ENCODE results near the gene SPTLC2. TPM values are rescaled to one million over a fixed set of nuclear protein-coding genes. Genes with fewer than 3 reads are reported as not detected.

The SPTLC2 gene
- total RNA-seq, 2 experiments from 2014 or later = 76.5 to 80.4 TPM

DNA sequence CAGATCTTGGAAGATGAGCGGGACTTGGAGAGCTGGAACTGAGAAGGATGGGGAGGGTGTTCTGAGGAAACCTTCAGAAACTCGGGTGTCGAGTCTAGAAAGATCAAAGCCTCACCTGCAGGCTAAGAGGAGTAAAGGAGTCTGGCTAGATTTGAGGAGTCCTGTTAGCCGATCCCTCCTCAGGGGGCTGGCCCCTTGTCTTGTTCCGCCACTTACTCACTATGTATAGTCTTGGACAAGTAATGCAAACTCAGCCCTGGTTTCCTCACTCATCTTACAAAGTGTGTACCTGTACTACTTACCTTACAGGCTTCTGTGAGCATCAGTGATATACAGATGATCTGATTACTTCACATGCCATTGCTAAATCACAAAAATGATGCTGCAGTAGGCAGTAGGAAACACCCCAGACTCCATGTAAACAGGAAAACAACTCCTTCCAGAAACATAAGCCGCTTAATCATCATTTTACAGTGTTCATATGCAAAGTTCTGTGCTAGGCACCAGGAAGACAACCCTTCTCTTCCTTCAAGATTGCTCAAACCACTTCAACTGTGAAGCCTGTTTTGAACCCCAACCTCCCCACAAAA, 2.0 kb upstream of the SPTLC2 start:
- Mint-ChIP-seq H3K36me3 (ENCODE audit: low read depth) (peaks cover 19% of the 10 kb centered on the region), H3K9me3 (ENCODE audit: insufficient read depth) (no peaks in the 10 kb centered on the region), H3K27ac (no peak overlapping the region), H3K27me3 (ENCODE audit: low read depth) (no peaks in the 10 kb centered on the region), H3K4me3 (no peak overlapping the region), H3K4me1 (ENCODE audit: low read depth) (peaks cover 25% of the 10 kb centered on the region)
- DNase-seq (no peak), ATAC-seq (no peak)
- CTCF ChIA-PET = interaction anchor here (1.5 kb wide), 1 partner anchor 11 kb away, joined by 7 read pairs; no protein-coding TSS in a partner anchor
- POLR2A ChIA-PET = no interaction called here

DNA sequence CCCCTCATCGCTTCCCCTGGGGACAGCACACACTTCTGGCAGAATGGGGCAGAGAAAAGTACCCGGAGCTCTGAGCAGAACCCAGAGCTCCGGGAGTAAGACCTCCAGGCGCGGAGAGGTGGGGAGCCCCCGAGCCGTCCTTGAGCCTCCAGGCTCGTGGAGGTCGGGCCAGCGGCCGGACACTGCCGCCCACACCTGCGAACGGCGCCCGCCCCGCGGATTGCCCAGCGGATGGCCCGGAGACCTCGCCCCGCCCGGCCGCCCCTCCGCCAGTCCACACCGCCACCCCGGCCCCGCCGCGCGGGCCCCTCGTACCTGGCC, 344 bp downstream of the SPTLC2 start:
- Mint-ChIP-seq H3K4me1 (ENCODE audit: low read depth) (peaks cover 41% of the 10 kb centered on the region), H3K27ac (peak overlapping the region; percentile 90), H3K27me3 (ENCODE audit: low read depth) (no peaks in the 10 kb centered on the region), H3K9me3 (ENCODE audit: insufficient read depth) (no peaks in the 10 kb centered on the region), H3K36me3 (ENCODE audit: low read depth) (peaks cover 31% of the 10 kb centered on the region), H3K4me3 (peak overlapping the region; percentile 93)
- ATAC-seq = peak; percentile 1
- CTCF ChIA-PET = no interaction called here
- DNase-seq = no peak
- POLR2A ChIA-PET = interaction anchor here (0.9 to 1.4 kb wide), 5 partner anchors 9 to 33 kb away, joined by 3 to 6 read pairs (median 5); no protein-coding TSS in a partner anchor

DNA sequence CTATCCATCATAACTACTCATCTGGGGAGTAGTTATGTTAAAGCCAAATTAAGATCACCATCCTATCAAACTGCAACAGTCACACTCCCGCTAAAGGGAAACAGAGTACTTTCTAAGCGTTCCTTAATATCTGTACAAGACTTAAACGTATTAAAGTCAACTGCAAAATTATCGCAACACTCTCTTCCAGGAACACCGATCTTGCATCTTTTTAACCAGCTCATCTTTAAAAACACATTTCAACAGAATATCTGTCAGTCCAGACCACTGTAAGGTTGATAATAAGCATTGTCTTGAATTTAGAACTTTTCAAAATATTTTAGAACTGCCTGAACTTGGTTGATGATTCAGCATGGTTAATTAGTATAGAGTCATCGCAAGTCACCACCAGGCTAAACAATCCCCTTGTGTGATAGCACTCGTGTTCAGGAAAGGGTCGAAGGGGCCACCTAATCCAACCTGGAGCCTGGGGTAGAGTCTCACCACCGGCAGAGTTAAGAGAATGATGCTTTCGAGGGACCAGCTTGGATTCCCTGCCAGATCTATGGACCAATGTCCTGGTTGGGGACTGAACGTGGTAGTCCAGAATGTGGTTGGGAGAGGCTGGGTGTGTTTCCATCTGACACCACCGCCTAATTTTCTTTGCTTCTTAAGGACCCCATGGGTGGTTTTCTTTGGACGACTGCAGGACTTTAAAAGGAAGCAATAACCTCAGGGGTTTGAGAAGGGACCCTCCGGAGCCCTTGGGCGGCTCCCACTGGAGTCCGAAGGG, 890 bp downstream of the SPTLC2 start:
- ATAC-seq (no peak), DNase-seq (peak; percentile 34)
- H3K36me3 Mint-ChIP-seq (ENCODE audit: low read depth) = peaks cover 31% of the 10 kb centered on the region
- ChIA-PET CTCF (no interaction called here), POLR2A (interaction anchor here (0.7 to 1.4 kb wide), 7 partner anchors 8 to 35 kb away, joined by 3 to 6 read pairs (median 5); no protein-coding TSS in a partner anchor)
- no peaks in the 10 kb centered on the region for H3K9me3 Mint-ChIP-seq (ENCODE audit: insufficient read depth)
- H3K4me3 Mint-ChIP-seq = peak overlapping the region; percentile 93
- peaks cover 42% of the 10 kb centered on the region for H3K4me1 Mint-ChIP-seq (ENCODE audit: low read depth)
- no peaks in the 10 kb centered on the region for H3K27me3 Mint-ChIP-seq (ENCODE audit: low read depth)
- H3K27ac Mint-ChIP-seq = peak overlapping the region; percentile 90

DNA sequence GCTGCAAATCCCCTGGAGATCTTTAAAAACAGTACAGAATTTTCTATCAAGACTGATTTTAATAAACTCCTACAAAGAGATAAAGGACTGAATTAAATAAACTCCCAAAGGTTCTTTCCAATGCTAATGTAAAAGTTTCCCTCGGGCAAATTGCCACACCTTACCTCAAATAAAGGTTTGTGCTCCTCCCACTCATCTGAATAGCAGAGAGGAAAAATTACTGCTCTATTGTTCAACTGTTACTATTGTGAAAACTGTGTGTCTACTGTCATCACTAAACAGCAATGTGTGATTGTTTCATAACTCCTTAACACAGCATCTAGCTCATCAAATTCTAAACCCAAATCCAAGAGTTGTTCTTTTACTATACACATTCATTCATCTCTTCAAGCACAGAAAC, 3.2 kb downstream of the SPTLC2 start:
- CTCF ChIA-PET = interaction anchor here (0.7 to 2.1 kb wide), 6 partner anchors 9 to 155 kb away, joined by 3 to 10 read pairs (median 4); no protein-coding TSS in a partner anchor
- Mint-ChIP-seq H3K36me3 (ENCODE audit: low read depth) (peaks cover 38% of the 10 kb centered on the region), H3K4me3 (peak overlapping the region; percentile 93), H3K27me3 (ENCODE audit: low read depth) (no peaks in the 10 kb centered on the region), H3K27ac (no peak overlapping the region), H3K4me1 (ENCODE audit: low read depth) (peaks cover 62% of the 10 kb centered on the region), H3K9me3 (ENCODE audit: insufficient read depth) (no peaks in the 10 kb centered on the region)
- ATAC-seq (no peak), DNase-seq (no peak)
- POLR2A ChIA-PET = no interaction called here

DNA sequence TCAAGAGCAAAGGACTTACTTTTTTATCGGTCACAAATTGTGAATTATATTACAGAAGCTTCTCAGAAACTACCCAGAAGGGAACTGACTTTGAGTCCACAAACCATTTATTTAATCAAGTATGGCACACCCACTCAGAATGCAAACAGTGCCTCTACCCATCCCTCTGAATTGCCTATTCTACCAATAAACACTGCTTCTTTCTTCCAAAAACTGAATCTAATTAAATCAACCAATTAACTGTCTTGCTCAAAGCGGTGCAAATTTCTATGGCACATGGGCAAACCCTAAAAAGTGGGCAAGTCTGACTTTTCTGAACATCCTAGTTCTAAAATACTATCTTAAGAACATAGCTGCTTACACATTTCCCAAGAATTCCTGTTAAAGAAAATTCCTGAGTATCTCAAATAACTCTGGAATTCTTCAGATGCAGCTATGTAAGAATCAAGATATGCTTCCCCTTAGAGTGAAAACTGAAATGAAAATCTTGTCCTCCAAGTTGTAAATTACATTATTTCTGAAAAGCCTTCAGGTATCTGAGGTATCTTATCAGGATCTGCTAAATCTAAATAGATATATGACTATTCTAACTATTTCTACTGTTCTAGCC, 4.3 kb downstream of the SPTLC2 start:
- H3K9me3 Mint-ChIP-seq (ENCODE audit: insufficient read depth) = no peaks in the 10 kb centered on the region
- ATAC-seq = no peak
- ChIA-PET POLR2A (no interaction called here), CTCF (interaction anchor here (0.7 to 2.1 kb wide), 6 partner anchors 8 to 59 kb away, joined by 3 to 10 read pairs (median 4); no protein-coding TSS in a partner anchor)
- H3K27ac Mint-ChIP-seq = no peak overlapping the region
- H3K36me3 Mint-ChIP-seq (ENCODE audit: low read depth) = peaks cover 38% of the 10 kb centered on the region
- DNase-seq = no peak
- no peak overlapping the region for H3K4me3 Mint-ChIP-seq
- no peaks in the 10 kb centered on the region for H3K27me3 Mint-ChIP-seq (ENCODE audit: low read depth)
- peaks cover 72% of the 10 kb centered on the region for H3K4me1 Mint-ChIP-seq (ENCODE audit: low read depth)

DNA sequence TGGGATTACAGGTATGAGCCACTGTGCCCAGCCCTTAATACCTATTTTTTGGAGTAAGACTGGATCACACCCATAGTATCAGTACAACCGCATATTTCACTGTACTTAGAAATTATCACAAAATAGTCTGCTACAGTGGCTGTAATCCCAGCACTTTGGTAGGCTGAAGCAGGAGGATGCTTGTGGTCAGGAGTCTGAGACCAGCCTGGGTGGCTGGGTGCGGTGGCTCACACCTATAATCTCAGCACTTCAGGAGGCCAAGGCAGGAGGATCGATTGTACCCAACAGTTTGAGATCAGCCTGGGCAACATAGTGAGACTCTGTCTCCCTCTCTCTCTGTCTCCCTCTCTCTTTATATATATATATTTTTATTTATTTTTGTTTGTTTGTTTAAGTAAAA, 5.9 kb downstream of the SPTLC2 start:
- ChIA-PET CTCF (no interaction called here), POLR2A (no interaction called here)
- Mint-ChIP-seq H3K27ac (no peak overlapping the region), H3K4me3 (no peak overlapping the region), H3K27me3 (ENCODE audit: low read depth) (no peaks in the 10 kb centered on the region), H3K4me1 (ENCODE audit: low read depth) (peaks cover 83% of the 10 kb centered on the region), H3K9me3 (ENCODE audit: insufficient read depth) (no peaks in the 10 kb centered on the region), H3K36me3 (ENCODE audit: low read depth) (peaks cover 43% of the 10 kb centered on the region)
- ATAC-seq = no peak
- no peak for DNase-seq

DNA sequence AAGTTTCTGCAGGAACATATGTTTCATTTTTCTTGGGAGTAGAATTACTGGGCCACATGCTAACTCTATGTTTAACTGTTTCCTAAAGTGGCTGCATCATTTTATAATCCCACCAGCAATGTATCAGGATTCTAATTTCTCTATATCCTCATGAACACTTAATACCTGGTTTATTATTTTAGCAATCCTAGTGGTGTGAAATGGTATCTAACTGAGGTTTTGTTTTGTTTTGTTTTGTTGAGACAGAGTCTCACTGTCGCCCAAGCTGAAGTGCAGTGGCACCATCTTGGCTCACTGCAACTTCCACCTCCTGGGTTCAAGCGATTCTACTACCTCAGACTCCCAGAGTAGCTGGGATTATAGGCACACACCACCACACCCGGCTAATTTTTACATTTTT, 6.5 kb downstream of the SPTLC2 start:
- CTCF ChIA-PET = no interaction called here
- H3K4me1 Mint-ChIP-seq (ENCODE audit: low read depth) = peaks cover 84% of the 10 kb centered on the region
- POLR2A ChIA-PET = no interaction called here

DNA sequence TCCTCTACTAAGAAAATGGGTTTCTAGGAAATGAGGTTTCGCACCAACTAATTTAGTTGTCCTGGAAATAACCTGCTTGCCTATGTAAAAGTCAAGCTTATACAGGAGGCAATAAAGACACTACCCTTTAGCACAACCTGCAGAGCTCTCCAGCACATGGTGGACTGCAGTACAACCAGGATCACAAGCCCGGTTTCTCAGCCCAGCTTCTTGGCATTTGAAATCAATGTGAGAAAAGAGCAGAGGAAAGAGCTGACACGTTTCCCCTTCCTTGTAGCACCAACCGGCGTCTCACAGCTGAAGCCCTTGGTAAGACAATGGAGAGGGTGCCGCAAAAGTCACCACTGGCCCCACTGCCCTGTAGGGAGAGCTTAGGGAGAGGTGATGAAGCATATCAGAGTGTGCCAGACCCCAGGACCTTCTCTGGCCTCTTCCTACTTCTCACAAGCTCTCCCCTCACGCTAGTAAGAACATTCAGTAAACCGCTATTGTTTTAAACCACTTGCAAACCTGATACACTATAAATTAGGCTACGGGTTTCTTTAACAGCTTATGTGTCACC, 8.6 kb downstream of the SPTLC2 start:
- POLR2A ChIA-PET = interaction anchor here (0.7 to 1.2 kb wide), 5 partner anchors 8 to 101 kb away, joined by 3 to 5 read pairs (median 3); partner anchors contain the start of genes ALKBH1, SLIRP and SPTLC2
- Mint-ChIP-seq H3K4me1 (ENCODE audit: low read depth) (peaks cover 78% of the 10 kb centered on the region), H3K36me3 (ENCODE audit: low read depth) (peaks cover 30% of the 10 kb centered on the region), H3K27me3 (ENCODE audit: low read depth) (no peaks in the 10 kb centered on the region), H3K9me3 (ENCODE audit: insufficient read depth) (no peaks in the 10 kb centered on the region), H3K27ac (peak overlapping the region; percentile 90), H3K4me3 (peak overlapping the region; percentile 73)
- CTCF ChIA-PET = interaction anchor here (0.7 to 2.2 kb wide), 13 partner anchors 9 to 292 kb away, joined by 3 to 17 read pairs (median 5); partner anchors contain the start of gene VIPAS39
- DNase-seq = peak; percentile 49
- peak; percentile 66 for ATAC-seq

More for the DNA sequence above, 6.5 kb downstream of the SPTLC2 start:
- no peak for DNase-seq
- Mint-ChIP-seq H3K27me3 (ENCODE audit: low read depth) (no peaks in the 10 kb centered on the region), H3K36me3 (ENCODE audit: low read depth) (peaks cover 36% of the 10 kb centered on the region), H3K27ac (no peak overlapping the region), H3K9me3 (ENCODE audit: insufficient read depth) (no peaks in the 10 kb centered on the region), H3K4me3 (no peak overlapping the region)
- no peak for ATAC-seq

DNA sequence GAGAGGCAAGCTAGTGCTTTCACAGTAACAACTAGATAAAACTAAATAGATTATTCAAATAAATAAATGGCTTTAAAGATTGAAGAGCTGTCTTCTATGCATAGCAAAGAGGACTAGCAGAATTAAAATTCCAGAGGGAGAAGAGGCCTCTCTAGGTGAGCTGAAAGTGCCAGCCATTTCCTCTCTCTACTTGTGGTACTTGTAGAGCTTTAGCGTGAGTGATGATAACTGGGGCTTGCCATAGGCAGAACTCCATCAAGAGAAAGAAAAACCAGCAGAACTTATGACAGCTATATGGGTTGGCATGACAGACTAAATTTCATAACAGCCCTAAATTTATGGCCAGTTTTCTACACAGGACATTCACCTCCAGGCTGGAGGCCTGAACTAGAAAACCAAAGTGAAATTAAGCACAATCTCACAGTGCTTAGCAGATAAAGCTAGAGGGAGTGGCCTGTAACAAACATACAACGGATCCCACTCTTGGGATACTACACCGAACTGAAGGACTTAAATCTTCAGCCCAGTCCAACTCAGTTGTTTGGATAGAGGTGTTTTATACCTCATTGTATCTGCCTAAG, 11.0 kb downstream of the SPTLC2 start:
- ATAC-seq (no peak), DNase-seq (no peak)
- ChIA-PET CTCF (interaction anchor here (1.7 kb wide), 2 partner anchors 12 to 53 kb away, joined by 8 to 10 read pairs; no protein-coding TSS in a partner anchor), POLR2A (no interaction called here)
- H3K27me3 Mint-ChIP-seq (ENCODE audit: low read depth) = no peaks in the 10 kb centered on the region
- H3K4me3 Mint-ChIP-seq = no peak overlapping the region
- H3K9me3 Mint-ChIP-seq (ENCODE audit: insufficient read depth) = no peaks in the 10 kb centered on the region
- H3K36me3 Mint-ChIP-seq (ENCODE audit: low read depth) = peaks cover 32% of the 10 kb centered on the region
- H3K4me1 Mint-ChIP-seq (ENCODE audit: low read depth) = peaks cover 81% of the 10 kb centered on the region
- H3K27ac Mint-ChIP-seq = peak overlapping the region; percentile 65

DNA sequence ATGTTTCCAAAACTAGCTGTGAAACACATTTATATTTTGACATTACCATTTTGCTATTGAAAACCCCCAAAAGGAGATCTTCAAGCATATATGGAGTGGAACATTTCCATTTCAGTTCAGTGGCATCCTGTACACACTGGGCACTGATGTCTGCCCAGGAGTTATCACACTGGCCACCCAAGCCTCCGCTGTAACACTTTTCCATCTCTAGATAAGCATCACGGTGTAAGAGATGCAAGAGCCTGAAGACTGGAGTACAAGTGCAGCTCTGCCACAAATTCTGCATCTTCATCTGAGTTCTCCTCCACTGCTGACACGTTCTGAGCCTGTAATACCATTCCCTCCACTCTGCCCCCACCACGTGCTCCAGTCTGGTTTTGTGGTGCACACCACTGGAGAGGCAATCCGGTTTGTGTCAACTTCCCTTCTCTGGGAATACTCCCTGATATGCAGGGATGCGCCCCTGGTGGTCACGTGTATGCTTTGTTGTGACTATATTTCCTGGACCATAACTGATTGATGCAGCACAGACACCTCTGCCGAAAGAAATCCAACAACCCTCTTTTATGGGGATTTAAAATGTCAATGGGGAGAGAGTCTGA, 12.7 kb downstream of the SPTLC2 start:
- CTCF ChIA-PET = interaction anchor here (0.5 to 1.7 kb wide), 3 partner anchors 9 to 51 kb away, joined by 3 to 10 read pairs (median 10); no protein-coding TSS in a partner anchor
- peaks cover 84% of the 10 kb centered on the region for H3K4me1 Mint-ChIP-seq (ENCODE audit: low read depth)
- H3K27ac Mint-ChIP-seq = peak overlapping the region; percentile 32
- ATAC-seq (no peak), DNase-seq (no peak)
- H3K9me3 Mint-ChIP-seq (ENCODE audit: insufficient read depth) = no peaks in the 10 kb centered on the region
- POLR2A ChIA-PET = no interaction called here
- H3K4me3 Mint-ChIP-seq = no peak overlapping the region
- no peaks in the 10 kb centered on the region for H3K27me3 Mint-ChIP-seq (ENCODE audit: low read depth)
- peaks cover 30% of the 10 kb centered on the region for H3K36me3 Mint-ChIP-seq (ENCODE audit: low read depth)

DNA sequence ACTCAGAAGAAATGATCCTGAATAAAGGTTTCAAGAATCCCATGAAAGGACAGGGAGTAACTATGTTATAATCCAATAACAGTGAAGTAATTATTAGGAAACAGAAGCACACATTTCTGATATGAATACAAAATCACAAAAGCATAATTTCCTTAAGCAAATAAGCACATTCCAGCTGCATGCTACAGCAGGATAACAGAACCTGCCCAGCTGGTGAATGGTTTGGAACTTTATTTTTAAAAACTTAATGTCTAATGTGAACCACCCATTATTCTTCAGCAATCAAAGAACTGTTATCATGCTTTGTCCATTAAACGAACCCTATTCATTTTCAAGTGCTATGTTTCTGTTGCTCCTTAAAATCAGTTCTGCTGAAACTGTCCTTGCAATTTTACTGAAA, 13.4 kb downstream of the SPTLC2 start:
- Mint-ChIP-seq H3K4me3 (no peak overlapping the region), H3K27me3 (ENCODE audit: low read depth) (no peaks in the 10 kb centered on the region), H3K4me1 (ENCODE audit: low read depth) (peaks cover 83% of the 10 kb centered on the region), H3K36me3 (ENCODE audit: low read depth) (peaks cover 30% of the 10 kb centered on the region), H3K9me3 (ENCODE audit: insufficient read depth) (no peaks in the 10 kb centered on the region), H3K27ac (no peak overlapping the region)
- CTCF ChIA-PET = interaction anchor here (0.5 to 1.3 kb wide), 2 partner anchors 9 to 41 kb away, joined by 3 to 10 read pairs; no protein-coding TSS in a partner anchor
- POLR2A ChIA-PET = interaction anchor here (1.0 kb wide), 1 partner anchor 9 kb away, joined by 3 read pairs; no protein-coding TSS in a partner anchor
- no peak for DNase-seq
- ATAC-seq = no peak
